Testis (tissue), 3 donors: Measurements from ENCODE around the gene ADAMTS10. TPM values are rescaled to one million over a fixed set of nuclear protein-coding genes. Genes with fewer than 3 reads are reported as not detected.

Source experiments
- DNase-seq: peaks from one replicate; pipeline ENCODE4 v3.0.0-alpha.2; 2019
- H3K27ac ChIP-seq, 2 donors: fragments of 200-600 bp; sonication (generic); one replicate each; pipeline ENCODE4 v1.5.1; 2019
- H3K27me3 ChIP-seq: fragments of 200-600 bp; sonication (generic); one replicate; pipeline ENCODE4 v1.5.1; 2019
- H3K36me3 ChIP-seq: fragments of 200-600 bp; sonication (generic); one replicate; pipeline ENCODE4 v1.5.1; 2017; ENCODE audit warnings: low read depth; ENCODE audit errors: missing control alignments
- H3K4me1 ChIP-seq: fragments of 200-600 bp; sonication (generic); one replicate; pipeline ENCODE4 v1.5.1; 2019
- H3K4me3 ChIP-seq, 2 donors: fragments of 200-600 bp; sonication (generic); one replicate each; pipeline ENCODE4 v1.5.1; 2017 to 2019
- H3K9me3 ChIP-seq: fragments of 200-600 bp; sonication (generic); one replicate; pipeline ENCODE4 v1.5.1; 2017
- POLR2A ChIP-seq: fragments of 450-650 bp; IDR thresholded peaks from one replicate; pipeline ENCODE4 v1.6.1; 2017; ENCODE audit warnings: antibody characterized with exemption, mild to moderate bottlenecking, moderate library complexity
- WGBS, 2 donors: methylation state at CpG; one replicate each; pipeline ENCODE4 v1.1.5; 2018; 5-methylcytosine and 5-hydroxymethylcytosine counted together
- intact Hi-C: fragments of 100-400 bp; cut with DNase I; formaldehyde crosslinking; loops from one replicate; pipeline ENCODE4 v1.15.1; 2023; ENCODE audit warnings: low total_unique reads
- polyA plus RNA-seq: library from polyadenylated mRNA; stranded (reverse); fragments of 350-450 nt; fragmentation: Illumina TruSeq; extraction: RNeasy Lipid Tissue Mini Kit (QIAGEN cat#74804); gene quantifications from one replicate; pipeline ENCODE4 v1.2.3, GENCODE V29; 2014; ENCODE audit warnings: low read depth, low replicate concordance; ENCODE audit not compliant: insufficient read depth
- total RNA-seq, 2 donors: library from RNA; depleted of rRNA; stranded (reverse); fragments of >200 nt; gene quantifications; one replicate each; pipeline ENCODE4 v1.2.3, GENCODE V29; 2016
- TF ChIP-seq, protein P1 (sequence below), 3 experiments: fragments of 450-650 bp in 2 of 3; fragments of 200-600 bp in 1 of 3; sonication (generic) in 1 of 3; IDR thresholded peaks; one replicate each; pipeline ENCODE4 v1.5.1; 2016 to 2019; ENCODE audit warnings: antibody characterized with exemption in 3 of 3, mild to moderate bottlenecking in 2 of 3, moderate library complexity in 1 of 3

Gene ADAMTS10
- total and polyA plus RNA-seq, 3 donors from 2014 or later, result 7.2 to 31.9 (median 27.9) TPM

DNA sequence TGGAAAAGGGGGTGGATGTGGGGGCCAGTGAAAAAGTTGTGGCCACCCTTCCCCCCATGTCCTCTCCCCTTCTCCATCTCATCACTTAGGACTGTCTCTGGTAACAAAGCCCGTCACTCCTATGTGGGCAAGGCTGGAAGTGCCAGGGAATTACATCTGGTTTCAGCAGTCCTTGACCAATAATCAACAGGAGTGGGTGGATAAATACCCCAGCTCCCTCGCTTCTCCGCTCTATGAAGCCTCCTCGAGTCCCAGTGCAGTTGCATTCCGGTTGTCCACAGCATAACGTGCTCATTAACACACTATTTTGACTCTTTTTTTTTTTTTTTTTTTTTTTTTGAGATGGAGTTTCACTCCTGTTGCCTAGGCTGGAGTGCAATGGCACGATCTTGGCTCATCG lies 64.8 kb downstream of the ADAMTS10 start:
- Histone ChIP-seq H3K4me3 (no peak overlapping the region), H3K27ac (no peak overlapping the region), H3K36me3 (no peaks in the 10 kb centered on the region), H3K4me1 (no peaks in the 10 kb centered on the region), H3K9me3 (no peaks in the 10 kb centered on the region), H3K27me3 (no peaks in the 10 kb centered on the region)
- no peak for DNase-seq
- WGBS, 2 donors, result 96% methylated on average over 8 of the region's 8 CpGs
- intact Hi-C loops, result no loop called here
- TF ChIP-seq, protein P1, sequence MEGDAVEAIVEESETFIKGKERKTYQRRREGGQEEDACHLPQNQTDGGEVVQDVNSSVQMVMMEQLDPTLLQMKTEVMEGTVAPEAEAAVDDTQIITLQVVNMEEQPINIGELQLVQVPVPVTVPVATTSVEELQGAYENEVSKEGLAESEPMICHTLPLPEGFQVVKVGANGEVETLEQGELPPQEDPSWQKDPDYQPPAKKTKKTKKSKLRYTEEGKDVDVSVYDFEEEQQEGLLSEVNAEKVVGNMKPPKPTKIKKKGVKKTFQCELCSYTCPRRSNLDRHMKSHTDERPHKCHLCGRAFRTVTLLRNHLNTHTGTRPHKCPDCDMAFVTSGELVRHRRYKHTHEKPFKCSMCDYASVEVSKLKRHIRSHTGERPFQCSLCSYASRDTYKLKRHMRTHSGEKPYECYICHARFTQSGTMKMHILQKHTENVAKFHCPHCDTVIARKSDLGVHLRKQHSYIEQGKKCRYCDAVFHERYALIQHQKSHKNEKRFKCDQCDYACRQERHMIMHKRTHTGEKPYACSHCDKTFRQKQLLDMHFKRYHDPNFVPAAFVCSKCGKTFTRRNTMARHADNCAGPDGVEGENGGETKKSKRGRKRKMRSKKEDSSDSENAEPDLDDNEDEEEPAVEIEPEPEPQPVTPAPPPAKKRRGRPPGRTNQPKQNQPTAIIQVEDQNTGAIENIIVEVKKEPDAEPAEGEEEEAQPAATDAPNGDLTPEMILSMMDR (IDR thresholded peaks at IDR 0.05), result no peak
- TF ChIP-seq POLR2A, result no peak

DNA sequence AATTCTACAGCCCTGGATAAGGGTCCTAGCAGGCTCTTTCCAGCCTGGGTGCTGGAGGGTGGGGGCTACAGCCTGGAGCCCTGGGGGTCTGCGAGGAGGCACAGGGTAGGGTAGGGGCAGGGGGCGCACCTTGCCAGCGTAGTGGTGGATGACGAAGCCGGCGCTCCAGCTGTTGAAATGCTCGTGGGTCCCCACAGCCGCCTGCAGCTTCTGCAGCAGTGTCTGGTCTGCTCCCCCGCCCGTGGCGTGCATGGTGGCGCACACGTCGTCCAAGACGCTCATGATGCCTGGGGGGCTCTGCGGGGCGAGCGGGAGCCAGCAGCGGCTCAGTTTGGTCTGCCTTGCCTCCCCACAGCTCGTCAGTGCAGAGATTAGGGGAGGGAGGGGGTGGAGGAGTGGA lies 66.3 kb downstream of the ADAMTS10 start:
- Histone ChIP-seq H3K27ac (no peak overlapping the region), H3K4me3 (no peak overlapping the region), H3K9me3 (no peaks in the 10 kb centered on the region), H3K4me1 (no peaks in the 10 kb centered on the region), H3K36me3 (no peaks in the 10 kb centered on the region), H3K27me3 (no peaks in the 10 kb centered on the region)
- WGBS, 2 donors, result 95 to 97% methylated on average over 10 to 20 of the region's 20 CpGs
- intact Hi-C loops, result no loop called here
- TF ChIP-seq, protein P1 (IDR thresholded peaks at IDR 0.05), result no peak
- no peak for TF ChIP-seq POLR2A
- no peak for DNase-seq

DNA sequence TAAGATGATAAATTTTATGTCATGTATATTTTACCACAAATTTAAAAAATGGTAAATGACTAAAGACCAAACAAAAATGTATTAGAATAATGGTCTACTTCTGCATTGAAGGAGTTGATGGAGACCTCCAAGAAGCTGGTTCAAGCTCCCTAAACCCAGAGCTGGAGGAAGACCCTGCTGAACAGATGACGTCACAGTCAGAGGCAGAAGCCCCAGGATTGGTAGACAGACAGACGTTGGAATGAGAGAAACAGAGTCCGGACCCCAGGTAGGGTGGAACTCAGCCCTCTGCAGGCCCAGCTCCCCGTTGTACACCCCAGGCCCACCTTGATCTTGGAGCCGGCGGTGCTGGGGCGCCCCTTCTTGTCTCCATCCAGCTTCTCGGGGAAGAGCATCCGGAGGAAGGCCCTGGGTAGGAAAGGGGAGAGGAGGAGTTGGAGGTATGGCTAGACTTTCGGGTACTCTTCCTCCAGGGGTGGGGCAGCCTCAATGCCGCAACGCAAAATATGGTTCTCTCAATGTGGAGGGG lies 70.8 kb downstream of the ADAMTS10 start:
- no peaks in the 10 kb centered on the region for H3K9me3 ChIP-seq
- H3K4me3 ChIP-seq, result no peak overlapping the region
- 86 to 92% methylated on average over 12 of the region's 12 CpGs for WGBS, 2 donors
- no peaks in the 10 kb centered on the region for H3K27me3 ChIP-seq
- TF ChIP-seq, protein P1 (IDR thresholded peaks at IDR 0.05), result no peak
- TF ChIP-seq POLR2A, result no peak
- no peaks in the 10 kb centered on the region for H3K36me3 ChIP-seq
- no peaks in the 10 kb centered on the region for H3K4me1 ChIP-seq
- no peak for DNase-seq
- H3K27ac ChIP-seq, result no peak overlapping the region
- intact Hi-C loops, result no loop called here

DNA sequence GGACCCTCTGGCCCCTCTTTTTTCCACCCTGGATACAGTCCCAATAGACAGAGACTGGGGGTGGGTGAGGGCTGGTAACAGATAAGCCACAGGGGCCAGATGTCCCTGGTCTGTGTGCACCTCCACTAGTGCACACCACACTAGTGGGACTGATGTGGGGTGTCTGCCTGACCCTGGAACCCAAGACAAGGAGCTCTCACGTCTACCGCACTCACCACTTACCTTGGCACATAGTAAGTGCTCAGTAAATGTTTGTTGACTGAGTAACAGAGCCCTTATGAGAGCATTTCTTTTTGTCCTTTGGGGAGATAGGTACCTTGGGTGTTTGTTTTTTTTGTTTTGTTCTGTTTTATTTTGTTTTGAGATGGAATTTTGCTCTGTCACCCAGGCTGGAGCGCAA lies 73.4 kb downstream of the ADAMTS10 start:
- intact Hi-C loops, result no loop called here
- no peaks in the 10 kb centered on the region for H3K27me3 ChIP-seq

DNA sequence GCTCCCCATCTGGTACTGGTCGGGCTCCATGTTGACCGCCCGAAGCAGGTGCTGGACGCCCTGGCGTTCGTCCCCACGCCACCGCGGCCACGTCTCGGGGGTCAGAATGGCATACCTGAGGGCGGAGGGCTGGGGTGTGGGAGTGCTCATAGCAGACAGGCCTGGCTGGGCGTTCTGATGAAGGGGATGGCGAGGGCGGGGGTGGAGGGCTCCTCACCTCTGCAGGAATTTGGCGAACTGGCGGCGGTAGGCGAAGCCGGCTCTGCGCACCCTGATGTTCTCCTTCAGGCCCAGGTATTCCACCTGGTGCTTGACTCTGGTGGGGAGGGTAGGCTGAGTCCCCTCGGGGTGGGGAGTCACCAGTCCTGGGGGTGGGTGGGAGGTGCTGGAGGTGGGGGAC lies 74.2 kb downstream of the ADAMTS10 start:
- Histone ChIP-seq H3K9me3 (no peaks in the 10 kb centered on the region), H3K36me3 (no peaks in the 10 kb centered on the region), H3K27ac (no peak overlapping the region), H3K27me3 (no peaks in the 10 kb centered on the region), H3K4me1 (no peaks in the 10 kb centered on the region), H3K4me3 (no peak overlapping the region)
- WGBS, 2 donors, result 83 to 88% methylated on average over 21 to 22 of the region's 22 CpGs
- no peak for DNase-seq
- intact Hi-C loops, result no loop called here
- no peak for TF ChIP-seq POLR2A
- TF ChIP-seq, protein P1 (IDR thresholded peaks at IDR 0.05), result no peak

More for the DNA sequence above, 73.4 kb downstream of the ADAMTS10 start:
- Histone ChIP-seq H3K27ac (no peak overlapping the region), H3K4me3 (no peak overlapping the region), H3K9me3 (no peaks in the 10 kb centered on the region), H3K4me1 (no peaks in the 10 kb centered on the region), H3K36me3 (no peaks in the 10 kb centered on the region)
- DNase-seq, result no peak
- 92 to 95% methylated on average over 3 of the region's 3 CpGs for WGBS, 2 donors
- TF ChIP-seq, protein P1 (IDR thresholded peaks at IDR 0.05), result no peak
- no peak for TF ChIP-seq POLR2A
